HUDEP-2 (cell line): ENCODE measurements around the gene FGF12.

Experiments used
- DNase-seq, 76 experiments: peaks; one replicate each; lab custom pipeline; 2025; ENCODE audit not compliant: unreplicated experiment in 76 of 76; lab: John Stamatoyannopoulos, UW

The FGF12 gene

DNA sequence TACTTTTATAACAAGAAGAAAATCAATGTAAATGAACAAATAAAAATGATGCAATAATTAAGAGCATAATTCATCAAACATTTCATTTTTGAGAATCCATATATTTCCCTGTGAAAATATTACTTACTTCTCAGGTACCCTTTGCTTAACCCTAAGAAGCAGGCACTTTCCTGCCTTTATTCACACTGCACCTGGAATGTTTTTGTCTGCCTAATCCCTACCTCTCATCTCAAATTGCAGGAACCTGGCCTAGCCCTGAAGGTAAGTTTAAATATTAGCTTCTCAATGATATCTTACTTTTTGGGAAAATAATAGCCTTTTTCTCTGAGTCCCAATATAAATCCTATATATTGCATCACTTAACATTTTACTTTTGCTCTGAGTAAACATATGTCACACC, 559.1 kb downstream of the FGF12 start:
- no peak for DNase-seq

DNA sequence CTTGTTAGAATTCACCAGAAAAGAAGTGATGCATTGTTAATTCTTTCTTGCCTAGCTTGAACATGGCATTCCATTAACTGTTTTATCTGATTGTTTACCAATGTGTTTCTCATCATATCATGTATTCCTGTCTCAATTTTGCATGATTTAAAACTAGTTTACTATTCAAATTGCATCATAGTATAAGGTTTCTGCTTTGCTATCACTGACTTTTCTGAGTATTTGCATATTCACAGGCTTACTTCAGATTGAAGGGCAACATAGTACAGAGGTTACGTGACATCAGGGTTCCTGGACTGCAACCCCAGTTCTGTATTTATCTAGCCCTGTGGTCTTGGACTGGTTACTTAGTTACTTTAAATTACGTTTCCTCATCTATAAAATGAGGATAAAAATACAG, 561.8 kb downstream of the FGF12 start:
- no peak for DNase-seq

DNA sequence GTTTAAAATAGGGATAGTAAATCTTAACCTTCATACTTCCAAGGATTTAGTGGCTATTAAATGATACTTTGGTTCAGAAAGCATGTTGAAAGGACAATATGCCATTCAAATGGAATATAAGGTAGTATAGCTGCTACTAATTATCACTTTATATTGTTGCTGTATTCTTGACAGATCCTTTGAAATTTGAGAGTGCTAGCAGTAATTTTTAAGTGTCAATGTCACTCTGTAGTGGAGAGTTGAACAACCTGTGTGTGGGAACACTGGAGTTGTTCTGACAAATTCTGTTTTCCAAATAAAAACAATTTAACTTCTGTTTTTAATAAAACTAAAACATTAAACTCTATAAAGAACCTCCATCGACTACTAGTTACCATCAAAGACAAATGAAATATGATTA, 565.7 kb downstream of the FGF12 start:
- DNase-seq: no peak

DNA sequence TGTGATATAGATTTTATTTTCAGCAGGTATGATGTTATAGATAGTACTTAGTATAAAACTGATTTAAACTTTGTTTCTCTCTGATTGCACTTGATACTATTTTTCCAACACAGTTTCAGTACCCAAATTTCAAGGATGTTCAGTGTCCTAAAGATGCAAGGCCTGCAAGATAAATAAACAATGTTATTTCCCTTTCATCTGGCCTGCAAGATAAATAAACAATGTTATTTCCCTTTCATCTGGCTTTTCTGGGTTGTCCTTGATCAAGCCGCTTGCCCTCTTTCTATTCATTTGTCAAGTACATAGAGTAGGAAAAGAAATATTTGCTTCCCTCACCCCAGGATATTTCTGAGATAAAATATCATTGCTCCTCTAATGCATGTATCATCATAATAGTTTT, 571.0 kb downstream of the FGF12 start:
- no peak for DNase-seq

DNA sequence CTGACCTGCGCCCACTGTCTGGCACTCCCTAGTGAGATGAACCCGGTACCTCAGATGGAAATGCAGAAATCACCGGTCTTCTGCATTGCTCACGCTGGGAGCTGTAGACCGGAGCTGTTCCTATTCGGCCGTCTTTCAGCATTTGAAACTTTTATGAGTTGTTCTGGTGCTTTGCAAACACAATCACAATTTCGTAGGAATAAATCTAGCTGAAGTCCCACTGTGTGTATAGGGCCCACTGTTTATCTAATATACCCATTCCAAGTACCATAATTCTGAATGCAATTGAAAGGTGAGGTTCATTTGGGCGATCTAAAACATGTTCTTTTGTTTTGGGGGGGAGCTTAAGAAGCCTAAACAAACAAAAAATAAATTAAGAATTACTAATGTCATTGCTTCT, 572.1 kb downstream of the FGF12 start:
- no peak for DNase-seq

DNA sequence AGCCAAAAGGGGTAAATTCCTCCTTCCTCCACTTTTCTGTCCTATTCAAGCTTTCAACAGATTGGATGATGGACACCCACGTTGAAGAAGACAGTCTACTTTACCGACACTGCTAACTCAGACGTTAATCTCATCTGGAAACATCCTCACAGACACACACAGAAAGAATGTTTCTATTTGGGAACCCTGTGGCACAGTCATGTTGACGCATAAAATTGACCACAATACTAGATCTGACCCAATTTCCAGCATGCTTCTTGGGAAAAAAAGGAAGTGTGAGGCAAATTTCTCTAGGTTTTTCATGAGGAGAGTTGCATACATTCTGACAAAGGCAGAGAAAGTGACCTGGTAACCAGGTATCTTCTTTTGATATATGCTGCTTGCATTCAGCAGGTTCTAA, 594.1 kb downstream of the FGF12 start:
- no peak for DNase-seq

DNA sequence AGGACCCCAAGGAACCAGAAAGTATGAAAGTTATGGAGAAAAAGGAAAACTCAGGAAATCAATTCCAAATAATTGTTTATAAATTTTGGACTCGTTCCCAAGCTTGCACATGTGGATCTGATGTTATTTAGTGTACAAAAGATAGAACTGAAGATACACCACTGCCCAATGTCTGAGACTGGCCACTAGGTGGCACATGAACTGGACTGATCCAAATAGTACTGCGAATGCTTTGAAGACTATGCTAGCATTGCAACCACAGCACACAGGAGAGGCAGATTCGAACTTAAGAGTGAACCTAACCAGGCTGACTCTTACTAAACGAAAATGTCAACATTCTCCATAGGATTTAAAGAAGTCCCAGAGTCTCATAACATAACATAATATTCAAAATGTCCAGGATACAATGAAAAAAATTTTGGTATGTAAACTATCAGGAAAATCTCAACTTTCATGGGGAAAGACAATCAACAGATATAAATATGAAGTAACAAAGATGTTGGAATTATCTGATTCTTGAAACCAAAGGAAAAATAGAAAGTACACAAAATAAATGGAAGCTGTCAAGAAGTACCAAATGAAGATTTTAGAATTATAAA, 596.7 kb downstream of the FGF12 start:
- DNase-seq: peak in 20 of 76 experiments; percentile 0 to 42 (median 2)

- DNase-seq: no peak
Measured at GRCh38 chr3:192129586-192129985, 597.8 kb downstream of the FGF12 start.

GRCh38 chr3:192128922-192129321, 598.4 kb downstream of the FGF12 start:
- DNase-seq: no peak

GRCh38 chr3:192128060-192128459, 599.3 kb downstream of the FGF12 start:
- DNase-seq: no peak

DNA sequence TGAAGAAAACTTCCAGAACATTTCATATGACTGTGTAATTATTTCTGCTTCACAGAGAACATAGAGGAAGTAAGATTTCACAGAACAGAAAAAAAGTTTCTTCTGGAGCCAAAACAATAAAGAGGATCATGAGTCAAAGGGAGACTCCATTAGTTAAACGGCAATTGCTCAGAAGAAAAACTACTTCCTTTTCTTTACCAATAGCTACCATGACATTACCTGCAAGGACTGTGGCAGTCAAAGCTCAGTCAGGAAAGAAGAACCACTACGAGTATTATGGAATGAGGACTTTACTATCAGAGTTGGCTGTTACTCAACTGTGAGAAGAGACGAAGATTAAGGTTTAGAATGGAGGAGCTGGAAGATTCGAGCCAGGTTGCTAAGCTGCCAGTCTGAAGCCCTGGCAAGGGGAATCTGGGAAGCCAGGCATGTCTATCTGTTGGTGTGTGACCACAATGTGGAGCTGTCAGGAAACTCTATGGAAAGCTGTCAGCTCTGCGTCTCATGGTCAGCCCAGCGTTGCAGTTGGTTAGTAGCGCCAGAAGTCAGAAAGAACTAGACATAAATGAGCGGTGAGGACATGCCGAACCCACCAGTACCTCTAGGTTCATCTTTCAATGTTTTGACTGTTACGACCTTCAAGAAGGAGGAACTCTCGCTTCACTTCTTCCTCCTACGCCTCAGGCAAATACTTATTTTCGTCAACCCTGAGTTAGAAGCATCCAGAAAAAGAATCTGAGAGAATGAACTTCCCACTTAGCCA, 604.3 kb downstream of the FGF12 start:
- no peak for DNase-seq

DNA sequence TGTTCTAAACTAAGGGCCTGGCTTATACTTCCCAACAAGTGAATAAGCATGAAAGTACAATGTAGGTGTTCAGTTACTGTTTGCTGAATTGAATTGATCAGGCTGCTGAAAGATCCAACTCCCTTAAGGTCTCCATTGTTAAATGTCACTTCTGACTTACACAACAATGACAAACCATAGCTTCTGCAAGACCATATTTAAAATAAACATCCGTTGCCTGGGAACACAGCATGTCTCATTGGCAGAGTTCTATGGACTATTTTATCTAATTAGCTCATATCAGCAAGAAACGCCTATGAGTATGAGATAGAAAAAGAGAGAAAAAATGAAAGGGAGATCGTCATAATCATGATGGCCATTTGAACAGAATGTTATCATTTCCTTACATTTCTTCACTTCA, 605.4 kb downstream of the FGF12 start:
- no peak for DNase-seq

DNA sequence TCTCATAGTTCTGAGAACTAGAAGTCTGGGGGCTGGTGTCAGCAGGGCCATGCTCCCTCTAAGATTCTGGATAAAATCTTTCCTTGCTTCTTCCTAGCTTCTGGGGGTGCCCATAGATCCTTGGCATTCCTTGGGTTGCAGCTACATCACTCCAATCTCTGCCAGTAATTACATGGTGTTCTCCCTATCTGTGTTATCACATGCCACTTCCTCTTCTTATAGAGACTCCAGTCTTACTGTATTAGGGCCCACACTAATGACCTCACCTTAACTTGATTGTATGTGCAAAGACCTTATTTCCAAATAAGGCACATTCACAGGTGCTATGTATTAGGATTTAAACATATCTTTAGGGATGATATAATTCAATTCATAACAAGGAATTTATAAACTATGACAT, 618.5 kb downstream of the FGF12 start:
- DNase-seq: no peak

GRCh38 chr3:192106543-192106942, 620.8 kb downstream of the FGF12 start:
- DNase-seq: no peak

DNA sequence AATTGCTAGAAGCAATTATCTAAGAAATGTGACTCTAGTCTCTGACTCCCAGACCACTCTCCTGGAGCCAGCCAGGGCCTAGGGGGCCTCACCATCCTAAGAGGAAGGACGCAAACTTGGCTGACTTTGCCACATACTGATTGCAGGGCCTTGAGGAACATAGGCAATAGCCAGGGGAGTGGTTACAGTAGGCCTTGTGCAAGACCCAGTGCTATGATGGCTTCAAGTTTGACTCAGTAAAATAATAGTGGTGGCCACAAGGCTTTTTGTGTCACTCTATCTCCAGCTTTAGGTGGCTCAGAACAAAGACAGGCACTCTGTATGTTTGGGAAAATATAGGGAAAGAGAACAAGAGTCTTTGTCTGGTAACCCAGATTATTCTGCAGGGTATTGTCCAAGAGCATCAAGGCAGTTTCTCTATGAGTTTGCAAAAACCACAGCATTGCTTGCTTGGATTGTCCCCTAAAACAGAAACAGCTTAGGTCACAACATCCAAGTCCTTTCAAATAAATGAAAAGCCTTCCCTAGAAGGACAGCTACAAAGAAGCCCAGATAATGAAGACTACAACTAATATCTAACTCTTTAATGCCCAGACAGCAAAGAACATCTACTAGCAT, 634.8 kb downstream of the FGF12 start:
- no peak for DNase-seq

GRCh38 chr3:192091831-192092230, 635.5 kb downstream of the FGF12 start:
- DNase-seq: no peak

- DNase-seq: no peak
Measured at GRCh38 chr3:192090586-192090985, 636.8 kb downstream of the FGF12 start.
